H1 (cell line): ENCODE data around the gene FOSL1. TPM values are rescaled to one million over a fixed set of nuclear protein-coding genes. Genes with fewer than 3 reads are reported as not detected.

Source experiments
- KDM1A ChIP-seq: fragments of 200-600, 300-600 bp; sonication (generic); IDR thresholded peaks from 2 replicates; pipeline ENCODE4 v1.7.1; 2016; ENCODE audit warnings: mild to moderate bottlenecking, low read length, borderline replicate concordance
- SIRT6 ChIP-seq: IDR thresholded peaks from one replicate; pipeline ENCODE4 v1.7.1; 2012; ENCODE audit warnings: low read length, inconsistent platforms
- polyA plus RNA-seq, 7 experiments: library from polyadenylated mRNA; depleted of rRNA in 3 of 7; stranded (reverse) in 5 of 7; unstranded in 2 of 7; fragments of >200 nt in 5 of 7; fragments of 200-250 nt in 2 of 7; gene quantifications; 1 replicate in 5 of 7; 2 replicates in 1 of 7; 4 replicates in 1 of 7; pipeline versions ENCODE4 v1.2.1 to v1.2.3, GENCODE V29; 2011 to 2013; ENCODE audit warnings: missing spikeins in 2 of 7, mixed read lengths in 2 of 7
- total RNA-seq: library from RNA; stranded (reverse); fragmentation: NEBNext Ultra II Directional; extraction: Animal tissue kit (Norgen Biotek cat#: 25700); gene quantifications from 2 replicates; pipeline ENCODE4 v1.2.1, GENCODE V29; 2021

The FOSL1 gene
- total and polyA plus RNA-seq, 2 of the 8 experiments (the other 6 are each of a cell fraction or from before 2014, with no cell fraction given): 6.3 to 7.2 TPM

DNA sequence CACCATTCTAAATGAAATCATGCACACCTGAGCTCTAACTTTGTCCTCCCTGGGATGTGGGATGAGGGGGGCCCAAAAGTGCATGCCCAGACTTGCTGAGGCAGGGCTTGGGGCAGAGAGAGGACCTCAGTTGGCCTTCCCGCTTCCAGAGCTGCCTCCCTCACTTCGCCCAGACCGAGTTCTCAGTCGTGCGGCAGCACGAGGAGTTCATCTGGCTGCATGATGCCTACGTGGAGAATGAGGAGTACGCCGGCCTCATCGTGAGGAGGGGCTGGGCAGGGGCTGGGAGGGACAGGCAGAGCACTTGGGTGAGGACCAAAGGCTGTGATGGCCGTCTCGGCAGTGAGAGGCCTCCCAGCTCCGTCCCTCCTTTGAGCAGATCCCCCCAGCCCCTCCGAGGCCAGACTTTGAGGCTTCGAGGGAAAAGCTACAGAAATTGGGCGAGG lies 50.4 kb downstream of the FOSL1 start (continued):
- TF ChIP-seq KDM1A (no peak), SIRT6 (no peak)
